AG04449 (cell line): ENCODE data around the gene ALDH1A2.
A peak's percentile ranks its signal among the peaks of the same experiment; 100 is the strongest.

ENCODE experiments used
- CTCF ChIA-PET: fragments of 350-600 bp; formaldehyde crosslinking; extraction: SDS; loops from one replicate; lab custom pipeline; 2021; ENCODE audit warnings: antibody characterized with exemption; lab: Yijun Ruan, JAX
- POLR2A ChIA-PET: fragments of 400-600, 350-600 bp; formaldehyde crosslinking; extraction: SDS; loops from one replicate; lab custom pipeline; 2020; ENCODE audit warnings: antibody characterized with exemption, inconsistent platforms; lab: Yijun Ruan, JAX
- DNase-seq: peaks from one replicate; pipeline ENCODE4 v3.0.0-alpha.2; 2010; ENCODE audit warnings: low read depth, low spot score
- H3K4me3 ChIP-seq: 2 replicates; pipeline ENCODE4 v1.5.1; 2011; ENCODE audit warnings: low read depth, mild to moderate bottlenecking, control low read depth, low read length
- CTCF ChIP-seq: IDR thresholded peaks from one replicate; pipeline ENCODE4 v1.5.1; 2011; ENCODE audit warnings: mild to moderate bottlenecking, moderate library complexity, low read length, control low read depth, inconsistent platforms; ENCODE audit not compliant: insufficient read depth; ENCODE audit errors: missing control alignments

Gene ALDH1A2

DNA sequence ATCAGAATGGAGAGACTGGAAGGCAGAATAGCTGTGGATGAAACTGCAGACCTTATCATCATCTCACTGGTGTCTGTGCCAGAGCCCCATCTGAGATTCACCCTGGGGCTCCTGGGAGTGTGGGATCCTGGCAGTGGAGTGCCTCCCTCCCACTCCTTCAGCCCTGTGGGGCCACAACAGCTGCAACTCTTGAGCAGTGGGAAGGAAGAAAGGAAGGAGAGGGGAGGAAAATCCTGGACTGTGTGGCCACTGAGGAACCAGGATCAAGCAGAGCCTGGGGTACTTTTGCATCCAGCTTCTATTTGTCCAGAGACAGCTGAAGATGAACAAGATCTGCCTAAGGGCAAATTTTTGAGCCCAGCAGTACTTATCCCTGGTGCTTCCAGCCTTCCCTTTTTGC, 13.1 kb upstream of the ALDH1A2 start:
- no peak for DNase-seq
- POLR2A ChIA-PET: no interaction called here
- no peak for TF ChIP-seq CTCF
- H3K4me3 ChIP-seq: no peak overlapping the region
- CTCF ChIA-PET: interaction anchor here (3.8 kb wide), 1 partner anchor 9 kb away, joined by 20 read pairs; no protein-coding TSS in a partner anchor

DNA sequence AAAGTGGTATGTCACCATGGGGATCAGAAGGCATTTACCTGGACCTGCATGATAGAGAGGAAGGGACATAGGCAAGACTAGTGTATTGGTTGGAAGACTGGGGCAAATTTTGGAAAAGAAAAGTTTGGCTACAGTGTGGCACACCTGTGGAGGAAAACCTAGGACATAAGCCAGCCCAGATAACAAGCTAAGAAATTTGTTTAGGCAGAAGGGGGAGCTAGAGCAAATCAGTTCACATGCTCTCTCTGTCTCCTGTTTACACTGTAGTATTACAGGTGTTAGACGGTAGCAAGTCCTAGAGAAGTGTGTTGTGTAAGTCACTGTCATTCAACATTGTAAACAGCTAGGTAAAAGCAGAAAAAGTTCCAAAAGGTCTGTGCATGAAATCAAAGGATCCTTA, 11.9 kb upstream of the ALDH1A2 start:
- POLR2A ChIA-PET: interaction anchor here (0.6 kb wide), 1 partner anchor 371 kb away, joined by 3 read pairs; no protein-coding TSS in a partner anchor
- CTCF ChIA-PET: interaction anchor here (1.2 to 1.7 kb wide), 3 partner anchors 10 to 517 kb away, joined by 3 to 9 read pairs (median 4); no protein-coding TSS in a partner anchor
- H3K4me3 ChIP-seq: no peak overlapping the region
- no peak for TF ChIP-seq CTCF
- no peak for DNase-seq

DNA sequence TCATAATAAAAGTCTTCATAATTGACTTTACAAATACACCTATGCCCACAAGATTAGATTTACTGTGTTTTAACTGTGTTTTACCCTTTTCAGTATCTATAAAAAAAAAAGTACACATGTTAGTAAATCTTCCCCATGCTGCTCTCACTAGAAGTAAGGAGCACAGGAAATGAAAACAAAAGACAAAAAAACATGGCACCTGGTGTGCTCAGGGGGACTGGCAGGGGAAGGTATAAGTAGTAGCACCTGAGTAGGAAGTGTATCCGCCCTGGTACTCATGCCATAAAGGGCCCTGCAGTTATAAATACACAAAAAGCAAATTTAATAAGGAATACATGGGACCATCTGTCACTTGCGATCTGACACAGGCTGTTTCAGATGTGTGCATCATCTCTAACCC, 8.9 kb upstream of the ALDH1A2 start:
- ChIA-PET CTCF (interaction anchor here (1.0 to 1.9 kb wide), 2 partner anchors 8 to 324 kb away, joined by 3 to 8 read pairs; no protein-coding TSS in a partner anchor), POLR2A (no interaction called here)
- H3K4me3 ChIP-seq: no peak overlapping the region
- TF ChIP-seq CTCF: no peak
- DNase-seq: no peak

DNA sequence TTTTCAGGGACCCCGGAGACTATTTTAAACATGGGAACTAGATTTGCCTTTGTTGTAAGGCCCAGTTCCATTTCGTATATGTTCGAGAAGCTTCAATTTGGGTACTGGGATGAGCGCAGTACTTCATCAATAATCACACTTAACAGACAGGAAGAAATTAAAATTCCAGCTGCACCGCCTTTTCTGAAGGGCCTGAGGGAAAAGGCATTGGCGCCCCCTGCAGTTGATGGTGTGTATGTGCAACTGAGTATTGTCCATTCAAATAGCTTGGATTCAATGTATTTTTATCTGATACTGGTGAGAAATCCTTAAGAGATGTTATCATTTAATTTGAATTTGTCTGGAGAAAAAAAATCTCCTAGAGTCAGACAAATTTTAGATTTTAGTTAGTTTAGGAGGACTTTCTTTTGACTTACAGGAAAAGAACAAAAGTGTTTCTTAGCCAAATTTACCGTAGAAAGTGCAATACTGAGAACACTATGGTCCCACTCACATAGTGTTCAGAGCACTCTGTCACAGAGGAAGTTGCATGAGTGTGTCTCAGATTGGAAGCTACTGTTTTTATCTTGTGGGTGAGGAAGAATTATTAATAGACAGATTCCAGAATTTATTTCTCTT, 5.4 kb upstream of the ALDH1A2 start:
- peak; percentile 81 for TF ChIP-seq CTCF
- ChIA-PET CTCF (interaction anchor here (0.6 to 10.9 kb wide), 49 partner anchors 8 to 541 kb away, joined by 3 to 240 read pairs (median 5); no protein-coding TSS in a partner anchor), POLR2A (no interaction called here)
- no peak for DNase-seq
- H3K4me3 ChIP-seq: no peak overlapping the region

- POLR2A ChIA-PET: no interaction called here
- CTCF ChIA-PET: interaction anchor here (0.9 to 10.9 kb wide), 16 partner anchors 11 to 511 kb away, joined by 3 to 240 read pairs (median 15); no protein-coding TSS in a partner anchor
- TF ChIP-seq CTCF: no peak
- no peak for DNase-seq
- no peak overlapping the region for H3K4me3 ChIP-seq
These were observed 3.5 kb upstream of the ALDH1A2 start for GRCh38 chr15:58069008-58069407.

- ChIA-PET CTCF (interaction anchor here (0.6 to 10.9 kb wide), 54 partner anchors 8 to 506 kb away, joined by 3 to 240 read pairs (median 4); no protein-coding TSS in a partner anchor), POLR2A (no interaction called here)
- DNase-seq: no peak
- peak; percentile 86 for TF ChIP-seq CTCF
- H3K4me3 ChIP-seq: peak overlapping the region; percentile 42
These were observed 744 bp upstream of the ALDH1A2 start for GRCh38 chr15:58066042-58066867.
